ENCODE data around the gene TREH. TPM values are rescaled to one million over a fixed set of nuclear protein-coding genes. Genes with fewer than 3 reads are reported as not detected.
"Not testable (repeated sequence)": the region's sequence is repeated elsewhere in the genome, so short reads cannot be mapped to it uniquely, and the experiment has no call there.

The TREH gene
- total RNA-seq, 1 donor from 2014 or later: not detected

- no peaks in the 10 kb centered on the region for H3K27me3 ChIP-seq (ENCODE audit: control insufficient read depth, insufficient read depth, low read length)
- TF ChIP-seq, protein P1, sequence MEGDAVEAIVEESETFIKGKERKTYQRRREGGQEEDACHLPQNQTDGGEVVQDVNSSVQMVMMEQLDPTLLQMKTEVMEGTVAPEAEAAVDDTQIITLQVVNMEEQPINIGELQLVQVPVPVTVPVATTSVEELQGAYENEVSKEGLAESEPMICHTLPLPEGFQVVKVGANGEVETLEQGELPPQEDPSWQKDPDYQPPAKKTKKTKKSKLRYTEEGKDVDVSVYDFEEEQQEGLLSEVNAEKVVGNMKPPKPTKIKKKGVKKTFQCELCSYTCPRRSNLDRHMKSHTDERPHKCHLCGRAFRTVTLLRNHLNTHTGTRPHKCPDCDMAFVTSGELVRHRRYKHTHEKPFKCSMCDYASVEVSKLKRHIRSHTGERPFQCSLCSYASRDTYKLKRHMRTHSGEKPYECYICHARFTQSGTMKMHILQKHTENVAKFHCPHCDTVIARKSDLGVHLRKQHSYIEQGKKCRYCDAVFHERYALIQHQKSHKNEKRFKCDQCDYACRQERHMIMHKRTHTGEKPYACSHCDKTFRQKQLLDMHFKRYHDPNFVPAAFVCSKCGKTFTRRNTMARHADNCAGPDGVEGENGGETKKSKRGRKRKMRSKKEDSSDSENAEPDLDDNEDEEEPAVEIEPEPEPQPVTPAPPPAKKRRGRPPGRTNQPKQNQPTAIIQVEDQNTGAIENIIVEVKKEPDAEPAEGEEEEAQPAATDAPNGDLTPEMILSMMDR (IDR thresholded peaks at IDR 0.05; ENCODE audit: insufficient read depth, low read length, severe bottlenecking): no peak
- no peak overlapping the region for H3K4me3 ChIP-seq (ENCODE audit: low read depth, low read length)
- no peaks in the 10 kb centered on the region for H3K36me3 ChIP-seq (ENCODE audit: control insufficient read depth, insufficient read depth, low read length)
- FAIRE-seq (no peak), DNase-seq (ENCODE audit: low read depth) (no peak)
These were observed 67.1 kb downstream of the TREH start for GRCh38 chr11:118612378-118612777.

- H3K27me3 ChIP-seq (ENCODE audit: control insufficient read depth, insufficient read depth, low read length); FAIRE-seq; DNase-seq (ENCODE audit: low read depth); H3K4me3 ChIP-seq (ENCODE audit: low read depth, low read length); H3K36me3 ChIP-seq (ENCODE audit: control insufficient read depth, insufficient read depth, low read length): not testable (repeated sequence)
These were observed 68.0 kb downstream of the TREH start for GRCh38 chr11:118611433-118611795.

DNA sequence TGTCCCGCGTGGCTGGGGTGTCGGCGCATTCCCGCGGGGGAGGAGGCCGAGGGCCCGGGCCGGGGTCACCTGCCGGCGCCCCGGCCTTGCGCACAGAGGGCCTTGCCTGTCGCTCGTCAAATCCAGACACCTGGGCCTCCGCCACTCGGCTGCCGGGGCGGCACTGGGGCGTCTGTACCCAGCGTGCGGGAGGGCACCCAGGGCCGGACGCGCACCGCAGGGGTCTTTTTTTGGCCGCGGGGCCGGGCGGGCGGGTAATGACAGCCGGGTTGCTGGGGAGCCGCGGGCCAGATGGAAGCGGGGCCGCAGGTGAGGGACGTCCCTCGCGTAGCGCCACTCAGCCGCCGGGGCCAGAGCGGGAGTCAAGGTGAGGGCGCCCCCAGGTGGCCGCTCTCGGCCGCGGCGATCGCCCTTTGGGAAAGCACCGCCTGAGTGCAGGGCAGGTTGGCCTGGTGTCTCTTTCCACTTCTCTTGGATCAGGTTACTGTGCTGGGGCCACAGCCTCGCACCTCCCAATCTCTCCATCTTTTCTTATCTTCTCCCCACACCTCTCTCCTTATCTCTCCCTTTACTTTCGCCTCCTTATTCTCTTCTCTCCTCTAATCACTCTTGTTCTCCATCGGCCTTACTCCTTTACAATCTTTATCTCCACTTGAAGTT lies 68.5 kb downstream of the TREH start:
- no peak overlapping the region for H3K4me3 ChIP-seq (ENCODE audit: low read depth, low read length)
- peak; percentile 32 for DNase-seq (ENCODE audit: low read depth)

DNA sequence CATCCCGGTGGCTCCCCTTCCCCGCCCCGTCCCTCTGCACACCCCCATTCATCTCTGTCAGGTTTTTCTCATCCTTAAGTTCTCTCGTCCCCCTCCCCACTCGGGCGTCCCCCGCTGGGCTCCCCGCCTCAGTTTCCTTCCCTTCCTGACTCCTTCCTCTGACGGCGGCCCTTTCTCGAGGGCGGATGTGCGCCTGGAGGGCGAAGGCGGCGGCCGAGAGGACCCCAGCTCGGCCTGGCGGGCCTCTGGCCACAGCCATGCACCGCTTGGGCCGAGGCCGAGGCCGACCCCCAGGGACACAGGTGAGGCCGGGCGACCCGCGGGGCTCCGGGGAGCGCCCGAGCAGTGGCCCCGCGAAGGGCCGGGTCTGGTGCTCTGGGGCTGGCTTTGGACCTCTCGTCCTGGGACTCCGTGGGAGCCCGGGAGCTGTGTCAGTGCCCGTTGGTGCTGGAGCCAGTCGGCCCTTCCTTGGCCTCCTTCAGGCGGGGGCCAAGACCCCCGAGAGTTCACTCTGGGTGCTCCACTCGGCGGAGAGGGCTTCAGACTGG lies 69.2 kb downstream of the TREH start:
- Histone ChIP-seq H3K4me3 (ENCODE audit: low read depth, low read length) (no peak overlapping the region), H3K27me3 (ENCODE audit: control insufficient read depth, insufficient read depth, low read length) (no peaks in the 10 kb centered on the region), H3K36me3 (ENCODE audit: control insufficient read depth, insufficient read depth, low read length) (no peaks in the 10 kb centered on the region)
- no peak for DNase-seq (ENCODE audit: low read depth)
- no peak for FAIRE-seq
- TF ChIP-seq, protein P1 (IDR thresholded peaks at IDR 0.05; ENCODE audit: insufficient read depth, low read length, severe bottlenecking): no peak

More for the DNA sequence above, 68.5 kb downstream of the TREH start:
- no peaks in the 10 kb centered on the region for H3K27me3 ChIP-seq (ENCODE audit: control insufficient read depth, insufficient read depth, low read length)
- no peaks in the 10 kb centered on the region for H3K36me3 ChIP-seq (ENCODE audit: control insufficient read depth, insufficient read depth, low read length)
- no peak for FAIRE-seq
- TF ChIP-seq, protein P1 (IDR thresholded peaks at IDR 0.05; ENCODE audit: insufficient read depth, low read length, severe bottlenecking): peak; percentile 93

- FAIRE-seq (no peak), DNase-seq (ENCODE audit: low read depth) (no peak)
- H3K27me3 ChIP-seq (ENCODE audit: control insufficient read depth, insufficient read depth, low read length): no peaks in the 10 kb centered on the region
- no peak overlapping the region for H3K4me3 ChIP-seq (ENCODE audit: low read depth, low read length)
- TF ChIP-seq, protein P1 (IDR thresholded peaks at IDR 0.05; ENCODE audit: insufficient read depth, low read length, severe bottlenecking): no peak
- H3K36me3 ChIP-seq (ENCODE audit: control insufficient read depth, insufficient read depth, low read length): no peaks in the 10 kb centered on the region
These were observed 69.8 kb downstream of the TREH start for GRCh38 chr11:118609380-118610224.

Measured in bronchial epithelial cell (primary cell).